ENCODE data around the gene GABRR1.

- no peak for TF ChIP-seq POLR2A (IDR thresholded peaks at IDR 0.05)
- TF ChIP-seq CTCF (IDR thresholded peaks at IDR 0.05), result no peak
These were observed 76.6 kb downstream of the GABRR1 start for GRCh38 chr6:89140347-89141156.

Measured in ovary (tissue), 3 donors.